Activated naive CD8-positive, alpha-beta T cell treated with anti-CD3 and anti-CD28 coated beads for 36 hours (primary cell): ENCODE measurements around the gene TPT1. TPM values are rescaled to one million over a fixed set of nuclear protein-coding genes. Genes with fewer than 3 reads are reported as not detected.

Experiments used
- DNase-seq: peaks from one replicate; pipeline ENCODE4 v3.0.0; 2021
- H3K27ac Mint-ChIP-seq: one replicate; pipeline ENCODE4 v1.8.0; 2022; ENCODE audit warnings: mild to moderate bottlenecking, moderate library complexity, mixed read lengths
- H3K27me3 Mint-ChIP-seq: one replicate; pipeline ENCODE4 v1.8.0; 2022; ENCODE audit warnings: mild to moderate bottlenecking, mixed read lengths
- H3K36me3 Mint-ChIP-seq: one replicate; pipeline ENCODE4 v1.8.0; 2021; ENCODE audit warnings: mild to moderate bottlenecking, mixed read lengths
- H3K4me1 Mint-ChIP-seq: one replicate; pipeline ENCODE4 v1.8.0; 2021; ENCODE audit warnings: mixed read lengths
- H3K4me3 Mint-ChIP-seq: one replicate; pipeline ENCODE4 v1.8.0; 2022; ENCODE audit warnings: mild to moderate bottlenecking, moderate library complexity, mixed read lengths
- H3K9me3 Mint-ChIP-seq: one replicate; pipeline ENCODE4 v1.8.0; 2022; ENCODE audit warnings: mixed read lengths
- total RNA-seq, 2 experiments: library from RNA; stranded (reverse); gene quantifications; one replicate each; pipeline ENCODE4 v1.2.3, GENCODE V29; 2021

Gene TPT1
- total RNA-seq, 2 experiments from 2014 or later: 3,217 to 3,223 TPM

DNA sequence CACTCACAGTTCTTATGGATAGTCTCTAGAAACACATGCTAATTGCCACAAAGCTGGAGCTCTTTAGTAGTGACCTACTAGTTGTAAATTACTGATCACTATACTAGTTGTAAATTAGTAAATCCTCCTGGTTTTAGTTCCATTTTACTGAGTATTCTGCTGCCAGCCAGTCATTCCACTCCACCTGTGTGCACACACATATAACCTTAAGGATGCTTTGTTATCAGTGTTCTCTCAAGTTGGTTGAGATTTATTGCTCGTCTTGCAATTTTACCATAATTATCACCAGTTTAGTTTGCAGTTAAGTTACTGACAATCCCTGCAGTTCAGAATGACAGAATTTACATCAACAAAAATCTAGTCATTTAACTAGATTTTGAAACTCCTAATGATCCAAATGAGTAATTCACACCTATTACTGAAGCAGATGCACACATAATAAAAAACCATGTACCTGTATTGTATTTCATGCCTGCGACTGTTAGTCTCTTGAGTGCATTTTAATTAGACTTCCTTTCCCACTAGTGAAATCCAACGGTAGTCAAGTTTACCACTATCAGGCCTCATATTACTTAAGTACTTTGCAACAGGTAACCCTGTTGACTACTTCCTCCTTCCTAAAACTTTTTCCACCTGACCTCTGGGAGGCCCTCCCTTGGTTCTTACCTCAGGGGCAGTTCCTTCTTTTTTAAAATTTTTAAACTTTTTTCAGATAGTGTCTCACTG, 7.6 kb downstream of the TPT1 start:
- Mint-ChIP-seq H3K36me3 (peaks cover 48% of the 10 kb centered on the region), H3K9me3 (no peaks in the 10 kb centered on the region), H3K4me1 (peaks cover 82% of the 10 kb centered on the region), H3K27me3 (peaks cover 3% of the 10 kb centered on the region), H3K27ac (peak overlapping the region; percentile 63), H3K4me3 (no peak overlapping the region)
- DNase-seq: no peak

- Mint-ChIP-seq H3K27me3 (peaks cover 3% of the 10 kb centered on the region), H3K9me3 (no peaks in the 10 kb centered on the region), H3K4me3 (no peak overlapping the region), H3K4me1 (peaks cover 80% of the 10 kb centered on the region), H3K36me3 (peaks cover 42% of the 10 kb centered on the region), H3K27ac (no peak overlapping the region)
- no peak for DNase-seq
Measured at GRCh38 chr13:45332831-45333219, 8.2 kb downstream of the TPT1 start.

DNA sequence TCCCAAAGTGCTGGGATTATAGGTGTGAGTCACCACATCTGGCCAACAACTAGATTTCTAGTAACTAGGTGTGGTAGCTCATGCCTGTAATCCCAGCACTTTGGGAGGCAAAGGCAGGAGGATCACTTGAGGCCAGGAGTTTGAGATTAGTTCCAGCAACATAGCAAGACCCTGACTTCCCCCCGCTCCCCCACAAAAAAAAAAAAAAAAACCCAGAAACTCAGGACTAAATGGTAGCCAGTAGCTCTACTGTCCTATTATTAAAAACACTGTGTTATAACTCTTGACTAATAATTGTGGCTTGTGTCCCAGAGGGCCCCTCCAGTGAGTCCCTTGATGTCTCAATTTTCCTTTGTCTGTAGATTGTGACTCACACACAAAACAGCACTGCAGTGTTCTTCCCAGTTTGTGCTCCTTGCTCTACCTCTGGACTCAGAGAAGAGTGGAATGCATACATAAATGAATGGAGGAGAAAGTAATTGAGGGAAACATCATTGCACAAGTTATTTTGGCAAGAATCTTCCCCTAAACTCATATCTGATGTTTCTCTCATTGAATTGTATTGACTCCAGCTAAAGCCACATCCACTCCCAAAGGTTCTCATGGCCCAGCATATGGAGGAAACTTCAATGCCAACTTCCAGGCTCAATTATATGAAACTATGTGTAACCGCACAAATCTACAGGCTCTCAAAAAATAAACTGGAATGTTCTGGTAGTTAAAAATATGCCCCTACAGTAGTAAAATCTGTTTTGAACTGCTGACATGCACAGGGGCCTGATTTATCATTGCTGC, 8.8 kb downstream of the TPT1 start:
- peaks cover 36% of the 10 kb centered on the region for H3K36me3 Mint-ChIP-seq
- peak overlapping the region; percentile 45 for H3K27ac Mint-ChIP-seq
- H3K4me3 Mint-ChIP-seq: no peak overlapping the region
- H3K9me3 Mint-ChIP-seq: no peaks in the 10 kb centered on the region
- H3K27me3 Mint-ChIP-seq: peaks cover 3% of the 10 kb centered on the region
- DNase-seq: no peak
- peaks cover 82% of the 10 kb centered on the region for H3K4me1 Mint-ChIP-seq

DNA sequence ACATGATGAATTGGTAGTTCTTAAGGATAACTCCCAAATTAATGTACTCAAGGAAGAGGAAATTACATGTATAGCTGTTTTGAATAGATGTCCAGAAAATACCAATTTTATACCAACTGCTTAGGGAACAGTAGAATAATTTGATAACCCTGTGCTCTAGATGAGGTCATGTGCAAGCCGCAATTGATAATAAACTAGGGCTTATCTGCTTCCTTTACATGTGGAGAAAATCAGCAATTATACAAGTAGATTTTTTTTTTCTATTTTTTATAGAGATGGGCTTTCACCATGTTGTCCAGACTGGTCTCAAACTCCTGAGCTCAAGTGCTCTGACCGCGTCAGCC, 9.3 kb downstream of the TPT1 start:
- no peaks in the 10 kb centered on the region for H3K9me3 Mint-ChIP-seq
- H3K36me3 Mint-ChIP-seq: peaks cover 30% of the 10 kb centered on the region
- peaks cover 81% of the 10 kb centered on the region for H3K4me1 Mint-ChIP-seq
- H3K27me3 Mint-ChIP-seq: peaks cover 3% of the 10 kb centered on the region
- H3K27ac Mint-ChIP-seq: no peak overlapping the region
- no peak for DNase-seq
- H3K4me3 Mint-ChIP-seq: no peak overlapping the region

GRCh38 chr13:45331123-45331619, 9.8 kb downstream of the TPT1 start:
- DNase-seq: no peak
- Mint-ChIP-seq H3K27ac (peak overlapping the region; percentile 26), H3K9me3 (no peaks in the 10 kb centered on the region), H3K4me3 (no peak overlapping the region), H3K36me3 (peaks cover 26% of the 10 kb centered on the region), H3K27me3 (peaks cover 2% of the 10 kb centered on the region), H3K4me1 (peaks cover 76% of the 10 kb centered on the region)

- no peaks in the 10 kb centered on the region for H3K9me3 Mint-ChIP-seq
- peaks cover 55% of the 10 kb centered on the region for H3K4me1 Mint-ChIP-seq
- no peak for DNase-seq
- H3K27me3 Mint-ChIP-seq: no peaks in the 10 kb centered on the region
- H3K4me3 Mint-ChIP-seq: no peak overlapping the region
- H3K27ac Mint-ChIP-seq: no peak overlapping the region
- peaks cover 3% of the 10 kb centered on the region for H3K36me3 Mint-ChIP-seq
Measured at GRCh38 chr13:45328661-45329111, 12.3 kb downstream of the TPT1 start.

- DNase-seq: peak; percentile 15
- peak overlapping the region; percentile 68 for H3K27ac Mint-ChIP-seq
- H3K9me3 Mint-ChIP-seq: no peaks in the 10 kb centered on the region
- no peak overlapping the region for H3K4me3 Mint-ChIP-seq
- no peaks in the 10 kb centered on the region for H3K27me3 Mint-ChIP-seq
- peaks cover 43% of the 10 kb centered on the region for H3K4me1 Mint-ChIP-seq
- no peaks in the 10 kb centered on the region for H3K36me3 Mint-ChIP-seq
Measured at GRCh38 chr13:45327253-45327955, 13.6 kb downstream of the TPT1 start.

DNA sequence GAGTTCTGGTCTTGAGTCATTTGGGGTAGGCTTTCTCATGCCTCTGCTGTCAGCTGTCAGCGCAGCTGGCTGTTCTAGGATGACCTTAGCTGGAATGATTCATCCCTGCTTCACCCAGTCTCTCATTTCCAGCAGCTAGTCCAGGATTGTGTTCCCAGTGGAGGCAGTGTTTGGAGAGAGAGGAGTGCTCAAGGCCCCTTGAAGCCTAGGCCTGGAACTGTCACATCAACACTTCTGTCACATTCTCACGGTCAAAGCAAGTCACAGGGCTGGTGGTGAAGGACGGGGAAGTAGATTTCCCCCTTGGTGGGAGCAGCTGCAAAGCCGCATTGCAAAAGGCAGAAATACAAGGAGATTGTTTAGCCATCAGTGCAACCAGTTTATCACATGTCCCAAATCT, 15.2 kb downstream of the TPT1 start:
- Mint-ChIP-seq H3K27me3 (no peaks in the 10 kb centered on the region), H3K27ac (no peak overlapping the region), H3K36me3 (no peaks in the 10 kb centered on the region), H3K9me3 (no peaks in the 10 kb centered on the region), H3K4me1 (peaks cover 33% of the 10 kb centered on the region), H3K4me3 (no peak overlapping the region)
- DNase-seq: no peak

DNA sequence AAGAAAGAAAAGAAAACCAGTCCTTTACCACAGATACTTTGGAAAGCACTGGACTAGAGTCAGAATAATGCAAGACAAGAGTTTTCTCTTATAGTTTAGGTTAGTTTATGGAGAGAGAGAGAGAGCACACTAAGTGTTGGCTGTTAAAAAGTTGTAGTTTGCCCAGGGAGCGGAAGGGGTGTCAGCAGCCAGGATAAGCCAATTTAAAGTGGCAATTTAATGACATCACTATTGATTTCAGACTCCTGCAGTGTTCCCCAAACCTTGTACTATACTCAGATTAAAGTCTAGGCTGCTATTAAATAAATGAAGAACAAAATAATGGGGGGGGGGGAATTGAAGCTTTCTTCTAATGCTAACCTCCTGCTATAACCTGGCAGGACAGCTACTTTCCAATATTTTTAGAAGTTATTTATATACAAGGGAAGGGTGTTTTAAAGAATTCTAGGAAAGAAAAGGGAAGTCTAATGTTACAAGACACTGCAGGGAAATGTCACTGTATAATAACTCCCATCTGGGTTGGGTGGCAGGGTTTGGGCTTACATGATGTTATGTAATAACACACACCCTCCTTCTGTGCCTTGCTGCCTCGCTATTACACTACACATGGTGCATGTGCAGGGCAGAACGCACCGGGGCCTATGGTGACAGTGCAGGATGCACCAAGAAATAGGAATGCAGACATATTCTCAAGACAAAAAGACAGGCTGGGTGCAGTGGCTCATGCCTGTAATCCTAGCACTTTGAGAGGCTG, 19.9 kb downstream of the TPT1 start:
- Mint-ChIP-seq H3K27me3 (no peaks in the 10 kb centered on the region), H3K9me3 (no peaks in the 10 kb centered on the region), H3K4me3 (no peak overlapping the region), H3K36me3 (no peaks in the 10 kb centered on the region), H3K4me1 (peaks cover 3% of the 10 kb centered on the region), H3K27ac (no peak overlapping the region)
- DNase-seq: no peak

DNA sequence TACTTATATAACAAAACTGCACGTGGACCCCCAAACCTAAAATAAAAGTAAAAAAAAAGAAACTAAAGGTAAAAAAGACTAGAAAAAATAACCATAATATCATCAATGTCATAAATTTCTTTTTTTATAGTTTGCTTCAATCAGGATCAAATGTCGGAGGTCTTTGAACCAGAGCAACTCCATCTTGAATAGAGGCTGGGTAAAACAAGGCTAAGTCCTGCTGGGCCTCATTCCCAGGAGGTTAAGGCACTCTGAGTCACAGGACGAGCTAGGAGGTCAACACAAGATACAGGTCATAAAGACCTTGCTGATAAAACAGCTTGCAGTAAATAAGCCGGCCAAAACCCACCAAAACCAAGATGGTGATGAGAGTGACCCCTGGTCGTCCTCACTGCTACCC, 24.0 kb downstream of the TPT1 start:
- Mint-ChIP-seq H3K36me3 (no peaks in the 10 kb centered on the region), H3K27ac (no peak overlapping the region), H3K27me3 (no peaks in the 10 kb centered on the region), H3K4me3 (no peak overlapping the region), H3K9me3 (no peaks in the 10 kb centered on the region), H3K4me1 (peaks cover 3% of the 10 kb centered on the region)
- DNase-seq: no peak

- H3K27me3 Mint-ChIP-seq: peaks cover under 1% of the 10 kb centered on the region
- no peaks in the 10 kb centered on the region for H3K9me3 Mint-ChIP-seq
- no peaks in the 10 kb centered on the region for H3K36me3 Mint-ChIP-seq
- no peak overlapping the region for H3K4me3 Mint-ChIP-seq
- DNase-seq: no peak
- peaks cover 5% of the 10 kb centered on the region for H3K4me1 Mint-ChIP-seq
- H3K27ac Mint-ChIP-seq: no peak overlapping the region
Measured at GRCh38 chr13:45316338-45316737, 24.6 kb downstream of the TPT1 start.

- Mint-ChIP-seq H3K4me1 (peaks cover 9% of the 10 kb centered on the region), H3K36me3 (no peaks in the 10 kb centered on the region), H3K27ac (no peak overlapping the region), H3K4me3 (no peak overlapping the region), H3K9me3 (no peaks in the 10 kb centered on the region), H3K27me3 (peaks cover 8% of the 10 kb centered on the region)
- DNase-seq: no peak
Measured at GRCh38 chr13:45315520-45316167, 25.3 kb downstream of the TPT1 start.

- H3K4me1 Mint-ChIP-seq: peaks cover 14% of the 10 kb centered on the region
- H3K9me3 Mint-ChIP-seq: no peaks in the 10 kb centered on the region
- H3K36me3 Mint-ChIP-seq: no peaks in the 10 kb centered on the region
- no peak overlapping the region for H3K27ac Mint-ChIP-seq
- no peak overlapping the region for H3K4me3 Mint-ChIP-seq
- peaks cover 12% of the 10 kb centered on the region for H3K27me3 Mint-ChIP-seq
- no peak for DNase-seq
Measured at GRCh38 chr13:45314822-45315221, 26.2 kb downstream of the TPT1 start.
